NCI-H226 (cell line): ENCODE measurements around the gene HHIPL2.

ENCODE experiments used
- DNase-seq: peaks from one replicate; pipeline ENCODE4 v3.0.0-alpha.2; 2015

The HHIPL2 gene

DNA sequence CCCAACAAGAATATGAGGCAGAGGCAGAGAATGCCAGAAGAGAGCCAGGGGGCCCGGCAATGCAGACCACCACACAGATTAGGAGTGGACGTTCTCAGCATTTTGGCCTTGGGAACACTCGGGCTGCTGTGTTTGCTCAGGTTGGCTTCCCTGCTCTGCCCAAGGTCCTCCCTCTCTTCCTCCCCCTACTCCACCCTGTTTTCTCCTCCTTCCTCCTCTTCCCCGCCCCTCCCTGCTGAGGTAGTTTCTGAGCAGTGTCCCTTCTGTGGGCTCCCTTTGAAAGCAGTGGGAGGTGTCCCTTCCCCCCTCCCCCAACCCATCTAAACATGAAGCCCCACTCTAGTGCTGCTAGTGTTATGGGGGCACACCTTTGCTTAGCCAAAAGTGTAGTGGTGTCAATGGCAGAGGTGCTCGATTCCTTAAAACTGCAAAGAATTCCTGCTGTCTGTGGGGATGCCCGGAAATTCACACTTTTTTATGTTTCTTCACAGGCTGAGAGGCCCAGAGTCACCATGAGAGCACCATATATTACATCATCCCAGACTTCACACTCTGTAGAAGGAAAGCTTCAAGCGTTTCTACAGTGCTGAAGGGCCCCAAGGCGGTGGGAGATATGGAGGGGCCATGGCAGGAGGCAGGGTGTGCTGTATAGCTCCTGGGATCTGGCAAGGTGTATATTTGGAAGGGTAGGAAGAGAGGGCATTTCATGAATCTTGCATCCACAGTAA lies at the start of gene HHIPL2:
HHIPL2 (minus strand) TSS at position 161 of the 728 bp plus-strand sequence; CDS start at position 101, 60 bp downstream.
- DNase-seq: no peak

DNA sequence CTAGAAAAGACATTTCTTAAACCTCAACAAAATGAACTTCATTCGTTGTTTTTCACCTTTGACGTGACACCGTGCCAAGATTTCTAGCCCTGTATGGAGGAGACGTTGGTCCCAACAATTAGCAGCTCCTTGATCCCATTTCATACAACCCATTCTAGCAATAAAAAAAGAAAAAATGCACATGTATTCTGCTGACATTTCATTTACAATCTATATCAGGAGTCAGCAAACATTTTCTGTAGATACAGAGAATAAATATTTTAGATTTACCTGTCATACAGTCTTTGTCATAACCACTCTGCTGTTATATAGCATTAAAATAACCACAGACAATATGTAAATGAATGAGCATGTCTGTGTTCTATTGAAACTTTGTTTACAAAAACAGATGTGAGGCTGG lies 48.8 kb upstream of the HHIPL2 start:
- DNase-seq: no peak

GRCh38 chr1:222594789-222595188 lies 46.9 kb upstream of the HHIPL2 start:
- DNase-seq: no peak

- no peak for DNase-seq
These were observed 44.3 kb upstream of the HHIPL2 start for GRCh38 chr1:222592171-222592570.

DNA sequence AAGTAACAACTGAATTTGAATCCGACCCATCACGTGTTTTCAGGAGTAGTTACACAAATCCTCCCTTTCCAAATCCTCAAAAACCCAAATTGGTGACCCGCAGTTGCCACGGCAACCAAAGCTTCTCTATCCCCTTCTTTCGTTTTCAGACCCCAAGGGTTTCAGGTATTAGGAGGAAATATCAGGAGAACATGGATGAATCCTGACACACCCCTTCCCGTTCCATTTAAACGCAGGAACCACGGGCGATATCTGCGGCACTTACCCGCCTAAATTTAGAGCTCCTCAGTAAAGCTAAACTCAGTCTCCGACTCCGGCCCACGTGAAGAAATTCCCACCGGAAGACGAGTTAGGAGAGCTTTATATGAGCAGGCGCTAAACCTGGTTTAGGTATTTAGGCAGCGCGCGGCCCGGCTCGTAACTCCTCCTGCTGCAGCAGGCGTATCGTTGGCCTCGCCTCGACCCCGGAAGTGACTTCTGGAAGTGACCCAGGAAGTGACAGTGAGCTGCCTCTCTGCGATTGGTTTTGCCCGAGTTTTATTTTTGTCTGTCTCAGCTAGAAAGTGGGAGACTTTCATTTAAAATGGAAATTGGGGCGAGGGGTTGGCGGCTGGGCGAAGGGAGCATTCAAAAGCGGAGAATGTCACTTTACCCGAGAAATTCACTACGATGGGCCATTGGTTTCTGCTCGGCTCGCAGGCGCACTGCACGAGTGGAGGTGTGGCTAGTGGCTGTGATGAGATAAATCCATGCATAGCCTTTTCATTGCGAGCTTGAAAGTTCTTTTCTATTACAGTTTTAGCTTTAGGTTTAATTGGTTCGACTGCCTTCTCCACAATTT lies 41.8 kb upstream of the HHIPL2 start, which contains the start of gene TAF1A:
TAF1A (minus strand) TSS at position 472 of the 841 bp plus-strand sequence.
- DNase-seq: peak; percentile 73

GRCh38 chr1:222588135-222588534 lies 40.2 kb upstream of the HHIPL2 start:
- DNase-seq: no peak

DNA sequence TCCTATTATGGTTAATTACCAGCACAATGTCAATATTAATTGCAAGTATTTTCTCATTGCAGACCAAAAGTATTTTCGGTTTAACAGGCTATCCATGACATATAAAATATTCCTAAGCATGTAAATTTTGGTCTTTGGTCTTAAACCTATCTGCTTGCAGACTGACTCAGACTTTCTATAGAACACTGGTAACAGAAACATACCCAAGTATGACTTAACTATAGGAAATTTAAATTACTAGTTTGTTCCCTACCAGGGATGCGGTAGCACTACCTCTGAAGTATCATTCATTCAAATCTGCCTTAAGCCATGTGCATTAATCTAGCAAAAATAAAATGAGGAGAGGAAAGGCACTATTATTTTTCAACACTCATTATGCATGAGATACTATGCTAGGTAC lies 38.9 kb upstream of the HHIPL2 start:
- DNase-seq: no peak

DNA sequence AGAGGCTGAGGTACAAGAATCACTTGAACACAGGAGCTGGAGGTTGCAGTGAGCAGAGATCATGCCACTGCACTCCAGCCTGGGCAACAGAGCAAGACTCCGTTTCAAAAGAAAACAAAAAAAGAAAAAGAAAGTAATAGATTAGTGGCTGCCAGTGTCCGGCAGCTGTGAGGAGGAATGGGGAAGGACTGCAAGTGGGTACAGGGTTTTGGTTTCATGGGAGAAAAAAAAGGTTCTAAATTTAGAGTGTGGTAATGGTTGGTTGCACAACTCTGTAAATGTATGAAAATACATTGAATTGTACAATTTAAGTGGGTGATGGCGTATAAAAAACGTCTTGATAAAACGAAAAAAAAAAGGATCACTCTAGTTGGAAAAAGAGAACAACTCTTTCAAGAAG lies 35.2 kb upstream of the HHIPL2 start:
- no peak for DNase-seq

- DNase-seq: no peak
These were observed 34.3 kb upstream of the HHIPL2 start for GRCh38 chr1:222582099-222582774.

- no peak for DNase-seq
These were observed 31.4 kb upstream of the HHIPL2 start for GRCh38 chr1:222579316-222579715.

- no peak for DNase-seq
These were observed 22.9 kb upstream of the HHIPL2 start for GRCh38 chr1:222570837-222571236.

DNA sequence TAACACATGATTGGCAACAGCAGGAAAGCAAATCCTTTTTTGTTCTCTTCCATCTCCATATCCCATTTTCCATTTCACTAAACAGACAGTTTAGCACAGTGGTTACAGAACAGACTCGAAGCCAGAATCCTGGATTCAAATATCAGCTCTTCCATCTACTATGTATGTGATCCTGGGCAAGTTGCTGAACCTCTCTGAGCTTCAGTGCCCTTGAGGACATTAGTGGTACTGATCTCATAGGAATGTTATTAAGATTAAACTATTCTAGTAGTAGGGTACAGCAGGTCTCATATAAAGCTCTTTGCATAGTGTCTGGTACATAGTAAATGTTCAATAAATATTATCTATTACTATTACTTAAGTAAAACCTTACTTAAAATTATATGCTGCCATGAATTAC lies 13.8 kb upstream of the HHIPL2 start:
- no peak for DNase-seq

DNA sequence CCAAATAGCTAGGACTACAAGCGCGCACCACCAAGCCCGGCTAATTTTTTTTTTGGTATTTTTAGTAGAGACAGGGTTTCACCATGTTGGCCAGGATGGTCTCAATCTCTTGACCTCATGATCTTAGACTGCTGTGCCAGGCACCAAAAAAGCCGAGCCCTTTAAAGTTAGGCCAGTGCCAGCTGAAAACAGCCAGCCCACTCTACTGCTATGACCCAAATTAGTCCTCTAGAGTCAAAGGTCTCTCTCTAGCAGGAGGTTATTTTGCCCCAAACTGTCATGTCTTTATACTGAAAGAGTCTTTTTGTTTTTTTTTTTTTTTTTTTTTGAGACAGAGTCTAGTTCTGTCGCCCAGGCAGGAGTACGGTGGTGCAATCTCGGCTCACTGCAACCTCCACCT lies 9.7 kb upstream of the HHIPL2 start:
- DNase-seq: no peak

- DNase-seq: no peak
These were observed 9.2 kb upstream of the HHIPL2 start for GRCh38 chr1:222557148-222557547.

DNA sequence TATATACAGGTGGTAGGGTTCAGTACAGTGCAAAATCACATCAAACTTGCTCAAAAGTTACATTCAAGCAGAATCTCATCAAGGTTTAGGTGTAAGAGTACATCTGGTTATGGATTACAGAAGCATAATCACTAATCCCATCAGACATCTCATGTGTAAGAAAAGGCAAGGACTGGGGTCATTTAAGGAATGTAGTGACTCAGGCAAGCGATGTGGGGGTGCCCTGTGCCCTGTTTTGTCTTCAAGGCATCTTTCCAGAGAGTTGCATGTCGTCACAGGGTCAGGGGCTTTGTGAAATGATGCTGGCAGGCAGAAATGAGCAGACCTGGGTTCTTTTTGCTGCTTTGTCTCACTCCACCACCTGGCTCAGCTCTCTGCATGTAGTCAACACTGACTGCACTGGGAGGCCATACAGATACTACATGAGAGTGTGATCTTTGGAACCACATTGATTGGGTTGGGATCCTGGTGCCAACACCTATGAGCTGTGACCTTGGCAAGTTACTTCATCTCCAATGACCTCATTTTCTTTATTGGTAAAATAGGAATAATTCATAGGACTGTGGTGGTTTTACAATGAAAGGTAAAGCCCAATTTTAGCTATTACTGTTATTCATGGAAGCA lies 8.2 kb upstream of the HHIPL2 start:
- DNase-seq: no peak

DNA sequence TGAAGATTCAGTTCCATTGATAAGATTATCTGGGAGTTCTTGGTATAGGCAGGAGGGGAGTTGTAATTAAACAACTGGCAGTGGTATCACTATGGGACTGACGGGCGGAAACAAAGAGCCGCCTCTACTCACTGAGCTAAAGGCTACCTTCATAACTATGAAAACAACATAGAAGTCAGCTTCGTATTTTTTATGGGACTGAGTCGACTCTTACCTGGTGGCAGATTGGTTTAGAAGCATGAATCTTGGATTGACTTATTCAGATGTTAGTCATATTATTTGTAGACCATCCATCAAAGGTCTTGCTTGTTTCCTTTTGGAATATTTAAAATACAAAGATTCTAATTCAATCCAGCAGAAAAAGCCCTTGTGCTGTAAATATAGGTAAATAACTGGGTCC lies 6.3 kb upstream of the HHIPL2 start:
- no peak for DNase-seq

- DNase-seq: no peak
These were observed 5.0 kb upstream of the HHIPL2 start for GRCh38 chr1:222552882-222553281.

DNA sequence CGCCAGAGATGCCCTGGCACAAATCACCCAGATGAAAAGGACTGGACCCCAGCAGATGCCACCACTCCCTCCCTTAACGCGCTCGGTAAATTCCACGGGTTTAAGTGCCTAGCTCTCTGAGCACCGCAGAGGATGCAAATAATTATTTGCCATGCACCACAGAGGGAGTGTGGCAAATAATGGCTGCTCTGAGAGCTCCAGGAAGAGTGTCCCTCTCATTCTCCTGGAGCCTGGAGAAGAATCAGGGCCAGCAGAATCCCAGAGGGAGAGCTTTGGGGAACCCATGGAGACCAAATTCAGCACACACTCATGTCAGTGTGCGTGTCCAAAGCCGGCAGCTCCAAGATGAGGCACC lies 667 bp downstream of the HHIPL2 start:
- no peak for DNase-seq

- peak; percentile 81 for DNase-seq
These were observed 1.2 kb downstream of the HHIPL2 start for GRCh38 chr1:222546548-222547259.

DNA sequence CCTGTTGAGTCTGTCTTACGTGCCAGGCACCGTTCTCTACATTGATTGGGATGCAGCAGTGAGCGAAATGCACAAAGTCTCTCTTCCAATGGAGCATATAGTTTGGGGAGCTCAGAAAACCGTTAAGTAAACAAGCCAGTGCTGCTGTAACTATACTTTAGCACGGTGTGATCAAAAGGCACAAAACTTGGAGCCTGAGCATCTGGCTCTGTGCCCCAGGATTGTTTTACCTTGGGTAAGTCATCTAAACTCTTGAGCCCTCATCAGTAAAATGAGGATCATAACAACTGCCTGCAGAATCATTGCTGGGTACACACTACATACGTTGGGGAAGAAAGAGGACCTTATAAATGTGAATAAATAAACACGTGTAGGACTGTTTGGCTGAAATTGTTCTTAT lies 1.8 kb downstream of the HHIPL2 start:
- DNase-seq: no peak

- DNase-seq: no peak
These were observed 4.1 kb downstream of the HHIPL2 start for GRCh38 chr1:222543817-222544216.

- no peak for DNase-seq
These were observed 7.3 kb downstream of the HHIPL2 start for GRCh38 chr1:222540598-222540995.
